ENCODE measurements around the gene MRRF. TPM values are rescaled to one million over a fixed set of nuclear protein-coding genes. Genes with fewer than 3 reads are reported as not detected.
"Not testable (repeated sequence)": the region's sequence is repeated elsewhere in the genome, so short reads cannot be mapped to it uniquely, and the experiment has no call there.

MRRF gene
- total RNA-seq, 4 donors from 2014 or later, result 23.5 to 44.7 (median 38.9) TPM

GRCh38 chr9:122327175-122327574 lies 62.5 kb downstream of the MRRF start:
- no peak for DNase-seq
- intact Hi-C loops (cut with DNase I; ENCODE audit: low total_unique reads), result no loop called here
- H3K36me3 ChIP-seq, result no peaks in the 10 kb centered on the region
- H3K27ac ChIP-seq, result no peak overlapping the region
- no peak for TF ChIP-seq CTCF (IDR thresholded peaks at IDR 0.05)
- no peak for TF ChIP-seq POLR2A (IDR thresholded peaks at IDR 0.05)
- H3K9me3 ChIP-seq, result no peaks in the 10 kb centered on the region
- no peaks in the 10 kb centered on the region for H3K27me3 ChIP-seq
- no peak overlapping the region for H3K4me3 ChIP-seq
- H3K4me1 ChIP-seq, result no peaks in the 10 kb centered on the region

DNA sequence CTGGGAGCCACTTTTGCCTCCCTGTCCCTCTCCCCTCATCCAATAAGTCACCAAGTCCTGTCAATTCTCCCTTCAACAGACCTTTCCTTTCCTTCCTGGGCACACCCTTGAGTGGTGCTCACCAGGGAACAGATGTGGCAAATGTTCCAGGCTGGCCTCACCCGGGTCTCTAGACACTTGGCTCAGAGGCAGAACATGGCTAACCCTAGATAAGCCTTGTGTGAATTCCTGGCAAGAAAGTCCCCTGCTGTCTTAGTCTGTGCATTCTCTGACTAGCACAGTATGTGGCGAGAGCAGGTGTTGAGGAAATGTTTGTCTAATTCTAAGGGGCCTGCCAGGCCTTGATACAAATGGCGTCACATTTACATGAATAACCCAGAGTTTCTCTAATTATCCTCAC lies 64.9 kb downstream of the MRRF start:
- no peaks in the 10 kb centered on the region for H3K27me3 ChIP-seq
- H3K9me3 ChIP-seq, result no peaks in the 10 kb centered on the region
- no peak for TF ChIP-seq POLR2A (IDR thresholded peaks at IDR 0.05)
- TF ChIP-seq CTCF (IDR thresholded peaks at IDR 0.05), result no peak
- DNase-seq, result no peak
- no peak overlapping the region for H3K4me3 ChIP-seq
- intact Hi-C loops (cut with DNase I; ENCODE audit: low total_unique reads), result no loop called here
- no peak overlapping the region for H3K27ac ChIP-seq
- H3K36me3 ChIP-seq, result no peaks in the 10 kb centered on the region
- no peaks in the 10 kb centered on the region for H3K4me1 ChIP-seq

GRCh38 chr9:122330466-122330865 lies 65.8 kb downstream of the MRRF start:
- intact Hi-C loops (cut with DNase I; ENCODE audit: low total_unique reads); DNase-seq; H3K9me3 ChIP-seq; H3K27me3 ChIP-seq; H3K4me1 ChIP-seq; H3K4me3 ChIP-seq; H3K36me3 ChIP-seq; H3K27ac ChIP-seq: not testable (repeated sequence)

- no peak overlapping the region for H3K4me3 ChIP-seq
- no peaks in the 10 kb centered on the region for H3K9me3 ChIP-seq
- TF ChIP-seq POLR2A (IDR thresholded peaks at IDR 0.05) (no peak), CTCF (IDR thresholded peaks at IDR 0.05) (no peak)
- no peaks in the 10 kb centered on the region for H3K4me1 ChIP-seq
- DNase-seq, result no peak
- intact Hi-C loops (cut with DNase I; ENCODE audit: low total_unique reads), result no loop called here
- no peaks in the 10 kb centered on the region for H3K36me3 ChIP-seq
- no peak overlapping the region for H3K27ac ChIP-seq
- H3K27me3 ChIP-seq, result no peaks in the 10 kb centered on the region
Observed at GRCh38 chr9:122331523-122331927, 66.8 kb downstream of the MRRF start.

GRCh38 chr9:122332083-122332482 lies 67.4 kb downstream of the MRRF start:
- peak in 1 of 2 donors; percentile 32 for DNase-seq
- Histone ChIP-seq H3K27me3 (no peaks in the 10 kb centered on the region), H3K4me1 (no peaks in the 10 kb centered on the region), H3K27ac (no peak overlapping the region), H3K9me3 (no peaks in the 10 kb centered on the region), H3K36me3 (no peaks in the 10 kb centered on the region), H3K4me3 (no peak overlapping the region)
- TF ChIP-seq POLR2A (IDR thresholded peaks at IDR 0.05) (no peak), CTCF (IDR thresholded peaks at IDR 0.05) (no peak)
- intact Hi-C loops (cut with DNase I; ENCODE audit: low total_unique reads), result no loop called here

DNA sequence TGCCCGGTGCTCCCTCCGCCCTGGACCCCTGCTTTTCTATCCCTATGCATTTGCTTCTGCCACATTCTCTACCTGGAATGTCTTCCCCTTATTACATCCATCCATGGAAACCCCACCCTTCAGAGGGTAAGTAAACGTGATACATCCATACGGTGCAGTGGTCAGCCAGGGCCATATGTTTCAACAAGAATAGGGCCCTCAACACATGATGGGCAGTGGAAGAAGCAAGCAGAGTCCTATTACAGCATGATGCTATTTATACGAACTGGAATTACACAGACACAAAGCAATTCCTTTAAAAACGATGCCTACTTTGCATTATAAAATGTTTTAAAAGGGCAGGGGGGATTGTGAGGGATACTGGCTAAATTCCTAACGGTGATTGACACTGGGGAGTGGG lies 68.0 kb downstream of the MRRF start:
- Histone ChIP-seq H3K4me3 (no peak overlapping the region), H3K27me3 (no peaks in the 10 kb centered on the region), H3K9me3 (no peaks in the 10 kb centered on the region), H3K4me1 (no peaks in the 10 kb centered on the region), H3K27ac (no peak overlapping the region), H3K36me3 (no peaks in the 10 kb centered on the region)
- DNase-seq, result no peak
- intact Hi-C loops (cut with DNase I; ENCODE audit: low total_unique reads), result no loop called here
- TF ChIP-seq POLR2A (IDR thresholded peaks at IDR 0.05) (no peak), CTCF (IDR thresholded peaks at IDR 0.05) (no peak)

Measured in uterus (tissue), 4 donors.